HG03097 (cell line): ENCODE measurements around the gene CCDC9.

Experiments
- ATAC-seq: cut with Tn5 transposase; IDR thresholded peaks from one replicate; pipeline ENCODE4 v1.9.1; 2021; ENCODE audit not compliant: unreplicated experiment, low FRiP score

CCDC9 gene

DNA sequence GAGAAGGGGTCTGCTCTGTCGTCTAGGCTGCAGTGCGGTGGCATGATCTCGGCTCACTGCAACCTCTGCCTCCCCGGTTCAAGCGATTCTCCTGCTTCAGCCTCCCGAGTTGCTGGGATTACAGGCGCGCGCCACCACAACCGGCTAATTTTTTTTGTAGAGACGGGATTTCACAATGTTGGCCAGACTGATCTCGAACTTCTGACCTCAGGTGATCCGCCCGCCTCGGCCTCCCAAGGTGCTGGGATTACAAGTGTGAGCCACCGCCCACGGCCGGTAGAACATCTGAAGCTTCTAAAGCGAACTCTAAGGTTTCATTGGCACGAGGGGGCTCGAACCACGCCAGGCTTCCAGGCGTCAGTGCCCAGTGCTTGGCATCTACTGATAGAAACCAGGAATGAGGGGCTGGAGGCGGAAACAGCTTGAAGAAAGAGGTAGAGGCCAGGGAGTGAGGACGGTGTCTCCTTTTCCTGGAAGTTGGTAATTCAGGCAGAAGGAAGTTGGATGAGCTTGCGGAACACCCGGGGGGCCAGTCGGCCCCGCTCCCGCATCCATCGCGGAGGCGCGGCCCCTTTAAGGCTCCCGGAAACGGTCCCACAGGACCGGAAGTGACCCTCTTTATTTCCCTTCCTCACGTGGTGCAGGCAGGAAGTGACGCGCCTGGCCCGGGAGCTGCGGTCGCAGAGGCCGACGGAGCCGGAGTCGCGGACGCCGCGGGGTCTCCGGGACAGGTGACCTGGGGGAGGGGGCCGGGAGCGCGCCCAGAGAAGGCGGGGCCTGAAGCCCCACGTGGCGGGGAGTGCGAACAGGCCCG is at the start of gene CCDC9:
TSS of gene CCDC9 (plus strand) at position 647 of the 814 bp plus-strand sequence. CDS start 1,876 bp downstream, outside the sequence.
- ATAC-seq, result peak; percentile 46

DNA sequence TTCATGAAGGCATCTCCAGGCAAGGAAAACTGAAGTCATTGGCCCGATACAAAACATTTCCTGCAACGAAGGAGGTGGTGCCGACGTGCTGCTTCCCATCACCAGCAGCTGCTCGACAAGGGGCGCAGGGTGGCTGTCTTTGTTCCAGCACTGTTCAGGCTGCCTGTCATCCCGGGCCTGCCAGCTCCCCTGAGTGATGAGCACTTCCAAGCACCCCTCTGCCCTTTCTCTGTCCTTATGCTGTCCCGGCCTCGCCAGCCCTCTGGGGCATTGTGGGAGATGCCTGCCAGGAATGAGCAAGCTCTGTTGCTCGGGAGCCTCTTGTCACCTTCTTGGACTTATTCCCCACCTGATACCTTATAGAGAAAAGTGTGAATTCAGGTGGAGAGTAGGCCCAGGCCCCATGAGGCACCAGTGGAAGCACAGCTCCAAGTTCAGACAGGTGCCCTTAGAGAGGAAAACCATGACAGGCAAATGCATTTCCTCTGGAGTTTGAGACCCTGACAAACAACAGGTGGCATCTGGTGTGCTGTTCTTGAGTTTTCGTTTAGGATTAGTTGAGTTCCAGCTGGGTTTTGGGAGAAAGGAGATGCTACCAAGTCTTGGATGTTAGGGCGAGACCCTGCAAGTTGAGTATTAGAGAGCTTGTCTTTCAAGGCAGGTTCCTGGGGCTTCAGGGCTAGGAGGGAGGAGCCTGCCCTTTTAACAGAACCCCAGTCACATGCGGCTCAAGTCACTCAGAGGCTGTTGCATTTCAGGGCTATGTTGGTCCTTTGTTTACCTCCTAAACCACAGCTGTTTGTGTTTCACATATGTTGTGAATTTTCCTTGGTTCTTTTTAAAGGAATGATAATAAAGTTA is 46.8 kb upstream of the CCDC9 start:
- no peak for ATAC-seq

DNA sequence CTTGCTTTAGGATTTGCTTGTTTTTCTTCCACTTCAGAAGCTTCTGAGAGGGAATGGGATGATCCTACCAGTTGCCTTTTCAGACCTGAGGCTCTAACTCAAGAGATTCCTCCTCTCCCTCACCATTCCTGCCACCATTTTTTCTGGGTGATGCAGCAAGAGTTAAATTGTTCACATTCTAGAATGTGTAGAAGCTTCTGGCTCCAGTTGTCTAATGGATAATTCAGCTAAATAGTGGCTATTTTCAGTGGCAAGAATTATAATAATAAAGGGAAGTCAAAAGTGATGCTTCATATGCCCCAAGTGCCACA is 46.2 kb upstream of the CCDC9 start:
- ATAC-seq, result no peak

DNA sequence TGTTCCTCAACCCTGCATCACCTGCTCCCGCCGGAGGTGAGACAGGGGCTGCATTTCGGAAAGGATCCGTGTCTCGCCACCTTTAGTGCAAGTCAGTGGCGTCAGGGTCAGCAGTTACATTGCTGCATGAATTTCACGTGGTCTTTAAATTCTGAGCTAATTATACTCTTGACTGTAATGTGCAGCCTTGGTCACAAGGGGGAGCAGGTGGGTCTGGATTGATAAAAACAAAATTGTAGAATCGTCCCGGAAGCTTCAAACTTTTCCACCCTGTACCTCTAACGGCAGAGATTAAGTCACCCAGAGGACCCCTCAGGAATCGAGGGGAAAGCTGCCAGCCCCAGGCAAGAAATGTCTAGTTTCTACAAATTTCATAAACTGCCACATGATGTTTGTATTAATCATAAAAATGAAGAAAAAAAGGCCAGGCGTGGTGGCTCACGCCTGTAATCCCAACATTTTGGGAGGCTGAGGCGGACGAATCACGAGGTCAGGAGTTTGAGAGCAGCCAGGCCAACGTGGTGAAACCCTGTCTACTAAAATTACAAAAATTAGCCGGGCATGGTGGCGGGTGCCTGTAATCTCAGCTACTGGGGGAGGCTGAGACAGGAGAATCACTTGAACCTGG is 45.5 kb upstream of the CCDC9 start:
- no peak for ATAC-seq

DNA sequence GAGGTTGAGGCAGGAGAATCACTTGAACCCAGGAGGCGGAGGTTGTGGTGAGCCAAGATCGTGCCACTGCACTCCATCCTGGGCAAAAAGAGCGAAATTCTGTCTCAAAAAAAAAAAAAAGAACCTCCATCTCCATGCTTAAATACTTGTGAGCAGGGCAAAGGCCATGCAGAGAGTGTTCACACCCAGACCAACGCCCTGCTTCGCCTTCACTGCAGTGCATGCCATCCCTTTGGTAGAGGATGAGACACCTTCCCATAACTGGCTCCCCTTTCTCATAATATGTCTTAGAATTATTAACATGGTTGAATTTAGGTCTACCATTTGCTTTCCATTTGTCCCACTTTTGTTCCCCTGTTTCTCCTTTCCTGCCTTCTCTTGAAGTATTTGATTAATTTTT is 40.7 kb upstream of the CCDC9 start:
- ATAC-seq, result no peak

DNA sequence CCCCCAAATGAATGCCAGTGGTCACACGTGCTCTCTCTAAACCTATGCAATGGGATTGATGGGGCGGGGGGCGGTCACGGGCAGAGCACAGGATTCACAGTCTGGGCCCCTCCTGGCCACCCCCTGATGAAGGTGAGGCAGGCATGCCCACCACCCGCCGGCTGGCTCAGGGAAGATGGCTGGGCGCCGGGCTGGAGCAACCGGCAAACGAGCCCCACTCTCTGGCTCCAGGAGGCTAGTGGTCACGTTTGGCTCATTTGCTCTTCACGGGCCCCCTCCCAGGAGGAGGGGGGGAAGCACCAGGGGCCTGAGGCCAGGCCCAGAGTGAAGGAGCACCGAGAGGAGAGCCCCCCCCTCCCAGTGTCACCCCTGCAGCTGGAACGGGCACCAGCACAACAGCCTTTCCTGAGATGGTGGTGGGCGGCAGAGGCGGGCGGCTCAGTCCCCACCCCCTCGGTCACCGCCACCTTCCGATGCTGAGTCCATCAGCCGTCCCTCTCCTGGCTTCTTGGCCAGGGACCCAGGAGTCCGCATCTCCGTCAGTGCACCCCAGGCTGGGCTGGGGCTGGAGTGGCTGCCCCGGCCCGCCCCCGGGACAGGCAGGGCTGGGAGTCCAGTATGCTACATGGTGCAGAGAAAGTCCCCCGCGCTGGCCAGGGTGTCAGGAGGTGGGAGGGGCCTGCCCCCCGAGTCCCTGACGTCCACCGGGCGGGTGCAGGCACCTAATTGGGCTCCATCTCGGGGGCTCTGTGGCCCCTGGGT is 35.1 kb upstream of the CCDC9 start:
- no peak for ATAC-seq

DNA sequence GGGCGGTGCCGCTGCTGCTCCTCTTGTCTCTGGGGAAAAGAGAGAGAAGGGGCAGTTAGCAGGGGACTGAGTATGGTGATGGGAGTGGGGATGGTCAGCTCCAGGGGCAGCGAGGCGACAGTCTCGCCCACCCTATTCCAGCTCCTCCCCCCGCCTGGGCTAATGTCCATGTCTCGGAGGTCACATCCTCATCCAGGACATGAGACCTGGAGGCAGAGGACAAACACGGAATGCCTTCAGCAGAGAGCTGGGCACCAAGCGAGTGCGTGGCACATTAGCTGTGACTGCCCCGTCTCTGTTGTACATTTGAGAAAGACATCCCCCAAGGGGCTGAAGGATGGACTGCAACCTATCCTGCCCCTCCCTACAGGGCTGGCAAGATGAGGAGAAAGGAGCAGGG is 34.4 kb upstream of the CCDC9 start:
- no peak for ATAC-seq

DNA sequence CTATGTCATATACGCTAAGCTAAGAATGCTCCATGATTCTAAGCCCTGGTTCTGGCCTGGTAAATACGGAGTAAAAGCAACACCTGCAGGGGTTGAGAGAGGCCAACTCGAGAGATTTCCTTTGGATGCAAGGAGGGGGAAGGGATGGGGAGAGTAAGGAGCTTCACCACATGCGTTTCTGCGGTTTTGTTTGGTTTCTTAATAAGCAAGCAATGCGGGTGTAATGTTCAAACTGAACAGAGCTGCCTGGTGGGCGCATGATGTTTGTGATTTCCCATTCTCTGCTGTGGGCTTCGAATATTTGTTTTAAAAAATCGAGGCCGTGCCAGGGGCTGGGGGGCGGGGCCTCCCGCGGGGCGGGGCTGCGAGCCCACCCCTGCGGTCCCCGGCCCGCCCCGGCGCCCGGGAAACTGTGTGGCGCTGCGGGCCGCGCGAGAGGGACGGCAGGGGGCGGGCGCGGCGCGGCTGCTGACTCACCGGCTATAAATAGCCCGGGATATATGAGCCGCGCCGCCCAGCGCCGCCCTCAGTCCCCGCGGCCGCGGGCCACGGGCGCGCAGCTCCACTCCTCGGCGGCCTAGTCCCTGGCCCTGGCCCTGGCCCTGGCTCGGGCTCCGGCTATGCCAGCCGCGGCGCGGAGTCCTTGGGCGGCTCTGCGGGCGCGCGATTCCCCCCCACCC is 30.4 kb upstream of the CCDC9 start:
- peak; percentile 48 for ATAC-seq

DNA sequence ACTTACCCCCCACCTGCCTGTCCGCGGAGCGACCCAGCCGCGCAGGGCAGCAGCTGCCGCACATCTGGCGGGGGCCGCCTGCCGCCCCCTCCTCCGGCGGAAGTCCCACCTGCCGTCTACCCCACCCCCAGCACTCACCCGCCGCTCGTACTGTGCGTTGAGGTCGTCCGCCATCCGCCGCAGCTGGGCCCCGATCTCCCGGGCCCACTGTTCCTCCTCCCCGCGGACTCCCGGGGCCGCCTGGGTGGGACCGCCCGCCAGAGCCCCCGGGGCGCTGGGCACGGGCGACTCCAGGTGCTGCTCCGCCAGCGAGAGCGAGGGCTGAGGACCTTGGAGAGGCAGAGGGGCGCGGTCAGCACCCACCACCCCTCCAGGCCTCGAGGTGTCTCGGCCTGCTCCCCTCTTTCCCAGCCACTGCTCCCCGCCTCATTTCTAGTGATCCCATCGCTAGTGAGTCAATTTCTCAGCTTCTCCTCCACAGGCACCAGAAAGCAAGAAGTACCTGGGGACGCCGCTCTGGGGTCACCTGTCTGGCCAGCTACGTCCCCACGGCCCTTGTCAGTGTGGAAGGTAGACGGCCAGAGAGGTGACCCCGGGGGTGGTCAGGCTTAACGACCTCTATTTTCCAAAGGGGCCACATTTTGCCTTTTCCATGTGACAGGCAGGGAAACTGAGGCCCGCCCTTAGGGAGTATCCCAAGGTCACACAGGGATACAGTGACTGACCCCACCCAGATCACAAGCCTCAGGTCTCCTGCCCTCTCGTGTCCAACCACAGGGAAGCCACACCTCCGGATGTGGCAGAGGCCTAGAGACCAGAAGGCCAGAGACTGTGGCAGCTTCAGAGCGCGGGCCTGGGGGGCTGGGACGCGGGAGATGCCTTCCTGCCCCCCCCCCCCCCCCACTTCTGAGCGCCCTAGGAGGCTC is 29.6 kb upstream of the CCDC9 start:
- ATAC-seq, result peak; percentile 14

DNA sequence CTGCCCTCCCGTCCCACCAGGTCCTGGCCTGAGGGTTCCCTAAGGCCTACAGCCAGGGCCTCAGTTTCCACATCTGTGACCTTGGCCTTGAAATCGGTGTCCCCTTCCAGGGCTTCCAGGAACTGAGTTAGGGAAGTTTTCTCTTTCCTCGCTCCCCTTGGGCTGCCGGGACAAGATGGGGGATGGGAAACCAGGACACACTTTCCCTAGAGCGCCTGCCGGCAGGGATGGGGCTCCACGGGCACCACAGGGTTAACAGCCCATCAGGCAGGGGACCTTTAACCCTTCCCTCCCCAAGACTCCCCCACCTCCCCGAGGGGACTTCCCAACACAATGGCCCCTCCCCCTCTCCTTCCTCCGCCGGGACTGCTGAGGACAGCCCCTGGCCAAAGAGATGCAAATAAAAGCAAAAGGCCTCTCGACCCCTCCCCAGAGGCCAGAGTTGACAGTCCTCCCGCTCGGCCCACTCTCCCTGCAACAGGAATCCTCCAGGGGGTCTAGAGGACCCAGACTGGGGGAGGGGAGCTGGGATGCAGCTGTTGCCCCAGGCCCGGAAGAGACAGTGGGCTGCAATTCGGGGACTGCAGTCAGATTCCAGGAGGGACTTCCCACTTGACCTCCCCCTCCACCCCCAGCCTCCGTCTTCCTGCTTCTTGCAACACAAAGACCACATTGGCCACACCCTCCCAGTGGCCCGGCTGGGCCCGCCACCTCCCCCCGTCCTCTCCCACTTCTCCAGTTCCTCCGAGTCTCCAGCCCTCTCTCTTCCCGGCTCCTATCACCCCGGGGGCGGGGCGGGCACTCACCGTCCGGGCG is 28.8 kb upstream of the CCDC9 start:
- ATAC-seq, result no peak

DNA sequence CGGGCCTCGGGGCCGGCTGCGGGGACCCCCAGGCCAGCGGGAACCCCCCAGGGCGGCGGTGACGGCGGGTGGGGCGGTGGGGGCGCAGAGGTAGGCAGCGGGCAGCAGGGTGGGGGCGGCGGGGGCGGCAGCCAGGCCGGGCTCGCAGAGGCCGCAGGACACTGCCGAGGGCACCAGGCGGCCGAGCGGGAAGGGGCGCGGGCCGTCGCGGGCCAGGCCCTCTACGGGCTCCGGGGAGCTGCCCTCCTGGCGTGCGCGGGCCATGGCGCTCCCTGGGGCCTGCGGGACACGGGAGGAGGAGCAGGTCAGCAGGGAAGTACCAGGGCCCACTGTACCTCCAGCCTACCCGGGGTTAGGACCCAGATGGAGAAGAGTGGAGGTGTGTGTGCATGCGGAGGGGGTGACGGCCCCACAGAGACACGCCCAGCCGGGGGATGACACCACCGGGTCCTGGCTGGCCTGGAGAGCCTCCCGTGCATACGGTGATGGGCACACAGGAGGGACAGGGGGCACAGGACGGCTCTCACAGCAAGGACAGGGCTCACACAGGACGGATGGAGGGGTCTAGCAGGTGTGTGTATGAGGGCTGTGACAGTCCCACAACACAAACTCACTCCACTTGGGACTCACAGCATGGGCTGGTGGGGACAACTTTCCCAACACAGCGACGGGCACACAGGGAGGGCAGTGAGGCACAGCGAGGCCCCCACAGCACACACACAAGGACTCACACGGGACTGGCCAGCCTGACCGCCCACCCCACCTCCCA is 28.0 kb upstream of the CCDC9 start:
- ATAC-seq, result no peak

DNA sequence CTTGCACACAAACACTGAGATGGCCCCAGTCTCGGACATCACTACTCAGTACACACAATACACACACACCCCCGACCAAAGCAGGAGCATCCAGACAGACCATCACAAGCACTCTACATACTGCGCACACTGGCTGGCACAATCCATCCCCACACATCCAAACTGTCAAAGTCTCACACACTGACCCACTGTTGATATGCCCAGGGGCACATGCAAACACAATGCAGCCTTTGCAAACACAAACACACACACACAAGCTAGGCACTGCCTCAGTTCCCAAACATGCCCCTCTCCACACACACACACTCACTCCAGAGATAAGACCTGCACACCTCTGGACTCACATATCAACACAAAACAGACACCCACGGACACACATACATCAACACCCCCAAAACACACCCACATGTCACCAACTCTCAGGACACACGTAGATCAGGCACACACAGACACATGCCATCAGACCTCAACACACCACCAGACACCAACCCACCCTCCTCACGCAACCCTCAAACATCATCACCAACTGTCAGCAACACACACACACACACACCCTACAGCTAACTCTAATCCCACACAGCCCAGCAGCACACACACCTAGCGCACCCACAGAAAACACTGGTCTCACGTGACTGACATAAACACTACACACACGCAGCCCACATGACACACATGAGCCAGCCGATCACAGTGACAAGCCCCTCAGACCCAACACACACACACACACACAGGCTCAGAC is 27.2 kb upstream of the CCDC9 start:
- ATAC-seq, result no peak

DNA sequence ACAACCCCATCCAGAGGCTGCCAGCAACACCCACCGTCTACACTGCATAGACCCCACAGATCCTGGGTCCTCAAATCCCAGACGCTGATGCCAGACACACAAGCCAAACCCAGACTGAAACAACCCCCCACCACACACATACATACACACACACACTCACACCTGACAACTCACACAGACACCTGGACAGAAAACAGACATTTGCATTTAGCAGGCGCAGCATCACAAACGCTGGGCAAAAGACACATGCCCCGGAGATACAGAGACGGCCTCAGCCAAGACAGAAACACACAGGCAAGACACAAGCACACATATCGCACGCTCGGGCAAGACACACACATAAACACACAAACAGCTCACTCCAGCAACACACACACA is 26.7 kb upstream of the CCDC9 start:
- no peak for ATAC-seq

DNA sequence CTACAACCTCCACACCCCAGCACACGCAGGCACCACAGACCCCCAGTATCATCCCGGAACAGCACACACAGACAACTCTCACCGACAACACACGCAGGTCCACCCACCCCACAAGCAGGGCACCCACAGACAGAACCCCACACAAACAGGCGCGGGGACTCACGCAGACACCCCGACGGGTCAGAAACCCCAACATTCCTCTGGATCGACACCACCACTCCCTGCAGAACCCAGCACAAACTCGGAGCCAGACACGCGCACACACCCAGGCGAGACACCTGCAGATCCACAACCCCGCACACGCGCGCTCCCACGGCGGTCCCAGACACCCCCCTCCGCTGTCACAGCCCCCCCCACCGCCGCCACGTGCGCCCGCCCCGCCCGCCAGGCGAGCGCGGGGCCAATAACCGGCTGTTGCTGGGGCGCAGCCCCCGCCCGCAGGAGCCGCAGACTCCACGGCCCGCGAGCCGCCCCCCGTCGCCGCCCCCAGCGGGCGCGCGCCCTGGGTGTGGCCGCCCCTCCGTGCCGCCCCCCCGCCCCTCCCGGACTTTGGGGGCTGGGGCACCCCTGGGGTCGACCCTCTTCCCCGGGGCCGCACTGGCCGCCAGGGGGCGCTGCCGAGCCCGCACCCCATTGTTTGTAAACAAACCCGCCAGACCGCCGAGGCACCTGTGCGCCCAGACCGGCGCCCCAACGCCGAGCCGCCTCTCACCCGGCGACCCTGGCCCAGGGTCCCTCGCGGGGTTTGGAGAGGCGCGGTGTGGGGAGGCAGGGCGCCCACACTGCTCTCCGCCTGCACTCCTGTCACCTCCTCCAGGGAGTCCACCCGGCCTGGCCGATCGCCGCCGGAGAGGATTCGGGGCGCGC is 26.0 kb upstream of the CCDC9 start:
- ATAC-seq, result no peak

DNA sequence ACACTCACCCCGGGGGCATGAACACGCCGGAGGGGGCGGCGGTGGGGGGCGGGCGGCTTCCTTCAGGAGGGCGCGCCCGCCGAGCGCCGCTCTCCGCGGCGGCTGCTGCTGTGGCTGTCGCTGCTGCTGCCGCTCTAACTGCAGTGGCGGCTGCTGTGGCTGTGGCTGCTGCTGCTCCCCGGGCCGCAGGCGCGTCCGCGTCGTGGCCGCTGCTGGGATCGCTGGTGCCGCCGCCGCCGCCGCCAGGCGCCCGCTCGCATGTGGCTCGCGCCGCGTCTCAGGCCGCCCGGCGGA is 25.5 kb upstream of the CCDC9 start, which contains the start of gene BBC3:
TSS of gene BBC3 (minus strand) at position 279 of the 294 bp plus-strand sequence. CDS start 2,768 bp downstream, outside the sequence.
- no peak for ATAC-seq
